ENCODE data around the gene SLC26A4.

- TF ChIP-seq POLR2AphosphoS5 (IDR thresholded peaks at IDR 0.05; ENCODE audit: borderline replicate concordance, low read depth, low read length) (no peak), EZH2 (IDR thresholded peaks at IDR 0.05) (no peak)
Measured at GRCh38 chr7:107751113-107751512, 90.5 kb downstream of the SLC26A4 start.

Data from SK-N-MC (cell line).